ENCODE data around the gene SND1. TPM values are rescaled to one million over a fixed set of nuclear protein-coding genes. Genes with fewer than 3 reads are reported as not detected.

SND1 gene
- total RNA-seq, 2 donors from 2014 or later, result 91.0 to 111 TPM

DNA sequence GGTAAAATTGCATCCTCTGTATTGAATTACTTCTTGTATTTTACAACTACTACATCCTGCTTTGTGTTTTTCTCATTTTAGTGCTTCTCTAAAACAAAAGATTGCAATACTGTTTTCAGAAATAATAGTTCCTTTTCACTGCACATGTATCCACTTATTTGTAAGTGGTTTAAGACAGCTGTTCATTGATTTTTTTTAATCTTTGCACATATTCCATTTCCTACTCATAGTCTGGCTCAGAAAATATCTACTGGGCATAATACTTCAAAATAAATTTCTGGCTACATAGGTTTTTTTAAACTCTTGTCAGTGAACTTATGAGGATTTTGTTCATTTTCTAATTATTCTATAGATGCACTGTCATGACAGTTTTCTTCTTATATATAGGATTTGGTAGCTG, 54.8 kb downstream of the SND1 start:
- Histone ChIP-seq H3K4me1 (ENCODE audit: control insufficient read depth in 1 of 2, low read depth in 2 of 2) (peaks cover 0 to 9% of the 10 kb centered on the region in 2 donors), H3K9me3 (no peaks in the 10 kb centered on the region), H3K4me3 (no peak overlapping the region), H3K36me3 (peaks cover 13% of the 10 kb centered on the region), H3K27me3 (replicated peaks; ENCODE audit: insufficient read depth) (no peaks in the 10 kb centered on the region), H3K27ac (no peak overlapping the region)
- TF ChIP-seq, protein P1, sequence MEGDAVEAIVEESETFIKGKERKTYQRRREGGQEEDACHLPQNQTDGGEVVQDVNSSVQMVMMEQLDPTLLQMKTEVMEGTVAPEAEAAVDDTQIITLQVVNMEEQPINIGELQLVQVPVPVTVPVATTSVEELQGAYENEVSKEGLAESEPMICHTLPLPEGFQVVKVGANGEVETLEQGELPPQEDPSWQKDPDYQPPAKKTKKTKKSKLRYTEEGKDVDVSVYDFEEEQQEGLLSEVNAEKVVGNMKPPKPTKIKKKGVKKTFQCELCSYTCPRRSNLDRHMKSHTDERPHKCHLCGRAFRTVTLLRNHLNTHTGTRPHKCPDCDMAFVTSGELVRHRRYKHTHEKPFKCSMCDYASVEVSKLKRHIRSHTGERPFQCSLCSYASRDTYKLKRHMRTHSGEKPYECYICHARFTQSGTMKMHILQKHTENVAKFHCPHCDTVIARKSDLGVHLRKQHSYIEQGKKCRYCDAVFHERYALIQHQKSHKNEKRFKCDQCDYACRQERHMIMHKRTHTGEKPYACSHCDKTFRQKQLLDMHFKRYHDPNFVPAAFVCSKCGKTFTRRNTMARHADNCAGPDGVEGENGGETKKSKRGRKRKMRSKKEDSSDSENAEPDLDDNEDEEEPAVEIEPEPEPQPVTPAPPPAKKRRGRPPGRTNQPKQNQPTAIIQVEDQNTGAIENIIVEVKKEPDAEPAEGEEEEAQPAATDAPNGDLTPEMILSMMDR (IDR thresholded peaks at IDR 0.05), result no peak
- ATAC-seq (ENCODE audit: insufficient number of reproducible peaks, low FRiP score, low read depth) (no peak), DNase-seq (ENCODE audit: low spot score) (no peak)

DNA sequence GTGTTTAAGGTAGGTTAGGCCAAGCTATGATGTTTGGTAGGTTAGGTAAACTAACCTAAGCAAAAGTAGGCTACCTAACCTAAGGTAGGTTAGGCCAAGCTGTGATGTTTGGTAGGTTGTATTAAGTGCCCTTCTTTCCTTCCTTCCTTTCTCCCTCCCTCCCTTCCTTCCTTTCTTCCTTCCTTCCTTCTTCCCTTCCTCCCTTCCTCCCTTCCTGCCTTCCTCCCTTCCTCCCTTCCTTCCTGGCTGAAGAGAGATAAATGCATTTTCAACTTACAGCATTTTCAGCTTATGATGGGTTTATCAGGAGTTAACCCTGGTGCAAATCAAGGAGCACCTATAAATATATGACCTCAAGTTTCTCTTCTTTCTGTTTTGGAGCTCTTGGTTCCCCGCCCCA, 56.2 kb downstream of the SND1 start:
- no peak overlapping the region for H3K27ac ChIP-seq
- ATAC-seq (ENCODE audit: insufficient number of reproducible peaks, low FRiP score, low read depth) (no peak), DNase-seq (ENCODE audit: low spot score) (no peak)
- no peak overlapping the region for H3K4me3 ChIP-seq
- TF ChIP-seq, protein P1 (IDR thresholded peaks at IDR 0.05), result no peak
- H3K36me3 ChIP-seq, result peaks cover 13% of the 10 kb centered on the region
- no peaks in the 10 kb centered on the region for H3K27me3 ChIP-seq (replicated peaks; ENCODE audit: insufficient read depth)
- H3K9me3 ChIP-seq, result no peaks in the 10 kb centered on the region
- peaks cover 0 to 9% of the 10 kb centered on the region in 2 donors for H3K4me1 ChIP-seq (ENCODE audit: control insufficient read depth in 1 of 2, low read depth in 2 of 2)

DNA sequence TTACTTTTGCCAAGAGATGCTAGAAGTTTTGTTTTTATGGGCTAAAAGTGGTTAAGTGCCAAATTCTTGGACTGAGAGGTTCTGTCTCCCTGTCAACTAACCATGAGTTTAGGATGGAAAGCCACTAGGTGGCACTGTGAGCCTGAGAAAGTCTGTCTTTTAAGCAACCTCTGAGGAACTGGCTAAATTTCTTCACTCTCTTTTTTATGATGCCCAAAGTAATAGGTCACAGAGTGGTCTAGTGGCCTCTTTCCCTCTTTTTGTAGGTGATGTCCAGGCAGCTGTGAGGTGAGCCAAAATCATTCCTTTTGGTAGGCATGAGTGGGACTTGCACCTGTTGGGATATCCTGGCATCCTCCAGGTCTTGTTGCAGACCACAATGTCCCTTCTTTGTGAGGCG, 56.8 kb downstream of the SND1 start:
- ATAC-seq (ENCODE audit: insufficient number of reproducible peaks, low FRiP score, low read depth) (no peak), DNase-seq (ENCODE audit: low spot score) (peak; percentile 48)
- TF ChIP-seq, protein P1 (IDR thresholded peaks at IDR 0.05), result peak; percentile 70
- H3K9me3 ChIP-seq, result no peaks in the 10 kb centered on the region
- H3K27me3 ChIP-seq (replicated peaks; ENCODE audit: insufficient read depth), result no peaks in the 10 kb centered on the region
- peaks cover 0 to 9% of the 10 kb centered on the region in 2 donors for H3K4me1 ChIP-seq (ENCODE audit: control insufficient read depth in 1 of 2, low read depth in 2 of 2)
- no peak overlapping the region for H3K27ac ChIP-seq
- peaks cover 13% of the 10 kb centered on the region for H3K36me3 ChIP-seq
- no peak overlapping the region for H3K4me3 ChIP-seq

DNA sequence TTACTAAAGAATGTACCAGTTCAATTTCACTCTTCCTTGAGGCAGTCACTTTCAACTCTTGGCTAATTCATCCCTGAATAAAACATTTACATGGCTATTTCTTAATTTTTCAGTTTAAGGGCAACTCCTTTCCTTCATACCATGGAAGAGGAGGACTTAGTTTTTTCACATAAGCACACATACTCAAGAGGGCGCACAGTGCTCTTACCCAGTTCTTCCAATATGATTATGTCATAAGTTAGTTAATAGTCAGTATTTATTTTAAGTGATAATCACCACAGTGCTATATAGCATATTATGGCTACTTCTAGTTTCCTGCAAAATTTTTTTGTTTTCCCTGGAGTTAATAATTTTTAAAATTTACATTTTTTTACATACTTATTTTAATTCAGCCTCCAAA, 58.6 kb downstream of the SND1 start:
- peaks cover 0 to 9% of the 10 kb centered on the region in 2 donors for H3K4me1 ChIP-seq (ENCODE audit: control insufficient read depth in 1 of 2, low read depth in 2 of 2)
- H3K27ac ChIP-seq, result no peak overlapping the region
- no peak for ATAC-seq (ENCODE audit: insufficient number of reproducible peaks, low FRiP score, low read depth)
- no peak for DNase-seq (ENCODE audit: low spot score)
- no peaks in the 10 kb centered on the region for H3K36me3 ChIP-seq
- H3K9me3 ChIP-seq, result no peaks in the 10 kb centered on the region
- no peak overlapping the region for H3K4me3 ChIP-seq
- no peaks in the 10 kb centered on the region for H3K27me3 ChIP-seq (replicated peaks; ENCODE audit: insufficient read depth)
- TF ChIP-seq, protein P1 (IDR thresholded peaks at IDR 0.05), result no peak

DNA sequence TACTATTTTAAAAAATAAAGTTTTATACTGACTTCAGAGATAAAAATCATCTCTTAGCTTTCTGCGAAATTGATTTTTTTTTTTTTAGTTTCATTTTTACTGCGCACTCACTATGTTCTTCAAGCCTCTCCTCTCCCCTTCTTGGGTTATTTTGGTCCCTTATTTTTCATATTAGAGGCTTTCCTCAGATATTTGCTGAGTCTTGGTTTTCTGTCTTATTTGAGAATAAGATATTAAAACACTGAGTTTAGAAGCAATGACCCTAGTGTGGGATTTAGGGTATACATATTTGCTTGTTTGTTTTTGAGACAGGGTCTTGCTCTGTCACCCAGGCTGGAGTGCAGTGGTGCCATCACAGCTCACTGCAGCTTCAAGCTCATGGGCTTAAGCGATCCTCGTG, 59.9 kb downstream of the SND1 start:
- no peak for ATAC-seq (ENCODE audit: insufficient number of reproducible peaks, low FRiP score, low read depth)

More for the DNA sequence above, 59.9 kb downstream of the SND1 start:
- Histone ChIP-seq H3K36me3 (no peaks in the 10 kb centered on the region), H3K9me3 (no peaks in the 10 kb centered on the region), H3K4me1 (ENCODE audit: control insufficient read depth in 1 of 2, low read depth in 2 of 2) (peaks cover 0 to 9% of the 10 kb centered on the region in 2 donors), H3K27ac (no peak overlapping the region), H3K4me3 (no peak overlapping the region), H3K27me3 (replicated peaks; ENCODE audit: insufficient read depth) (no peaks in the 10 kb centered on the region)
- no peak for DNase-seq (ENCODE audit: low spot score)
- TF ChIP-seq, protein P1 (IDR thresholded peaks at IDR 0.05), result no peak
